ENCODE results near the gene NUP160. TPM values are rescaled to one million over a fixed set of nuclear protein-coding genes. Genes with fewer than 3 reads are reported as not detected.
"Not testable (repeated sequence)": the region's sequence is repeated elsewhere in the genome, so short reads cannot be mapped to it uniquely, and the experiment has no call there.

The NUP160 gene
- total RNA-seq, 1 donor from 2014 or later = 40.8 TPM

- Histone ChIP-seq H3K4me3 (no peak overlapping the region), H3K4me1 (peaks cover 44% of the 10 kb centered on the region), H3K27ac (peak overlapping the region; percentile 99), H3K9me3 (no peaks in the 10 kb centered on the region), H3K36me3 (peaks cover 4 to 46% of the 10 kb centered on the region in 2 donors), H3K27me3 (no peaks in the 10 kb centered on the region)
- no peak for TF ChIP-seq POLR2AphosphoS5 (IDR thresholded peaks at IDR 0.05; ENCODE audit: insufficient read depth in 1 of 2, low read depth in 1 of 2)
- TF ChIP-seq POLR2A (IDR thresholded peaks at IDR 0.05) = no peak
- no peak for TF ChIP-seq CTCF (IDR thresholded peaks at IDR 0.05)
- no peak for DNase-seq (ENCODE audit: extremely low spot score in 2 of 2)
- intact Hi-C loops (cut with DNase I) = no loop called here
These were observed 83.1 kb downstream of the NUP160 start for GRCh38 chr11:47765086-47765485.

DNA sequence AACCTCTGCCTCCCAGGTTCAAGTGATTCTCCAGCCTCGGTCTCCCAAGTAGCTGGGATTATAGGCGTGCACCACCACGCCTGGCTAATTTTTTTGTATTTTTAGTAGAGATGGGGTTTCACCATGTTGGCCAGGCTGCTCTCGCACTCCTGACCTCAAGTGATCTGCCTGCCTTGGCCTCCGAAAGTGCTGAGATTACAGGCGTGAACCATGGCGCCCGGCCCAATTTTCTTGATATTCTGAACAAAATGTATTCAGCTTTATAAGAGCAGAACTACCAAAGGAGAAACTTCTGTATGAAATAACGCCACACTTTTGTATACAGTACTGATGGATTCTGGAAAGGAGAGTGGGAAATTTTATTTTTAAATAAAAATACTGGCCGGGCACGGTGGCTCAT lies 88.9 kb downstream of the NUP160 start:
- H3K4me3 ChIP-seq; H3K9me3 ChIP-seq; intact Hi-C loops (cut with DNase I); DNase-seq (ENCODE audit: extremely low spot score in 2 of 2); H3K27ac ChIP-seq; H3K27me3 ChIP-seq: not testable (repeated sequence)
- Histone ChIP-seq H3K36me3 (peaks cover 0 to 75% of the 10 kb centered on the region in 2 donors), H3K4me1 (peaks cover 18% of the 10 kb centered on the region)

- H3K27me3 ChIP-seq = no peaks in the 10 kb centered on the region
- intact Hi-C loops (cut with DNase I) = no loop called here
These were observed 91.9 kb downstream of the NUP160 start for GRCh38 chr11:47756208-47756607.

GRCh38 chr11:47750725-47751124 lies 97.4 kb downstream of the NUP160 start:
- Histone ChIP-seq H3K9me3 (no peaks in the 10 kb centered on the region), H3K36me3 (peaks cover 0 to 88% of the 10 kb centered on the region in 2 donors), H3K4me1 (peaks cover 5% of the 10 kb centered on the region), H3K4me3 (no peak overlapping the region), H3K27ac (no peak overlapping the region), H3K27me3 (no peaks in the 10 kb centered on the region)
- no peak for DNase-seq (ENCODE audit: extremely low spot score in 2 of 2)
- TF ChIP-seq POLR2AphosphoS5 (IDR thresholded peaks at IDR 0.05; ENCODE audit: insufficient read depth in 1 of 2, low read depth in 1 of 2) = no peak
- TF ChIP-seq POLR2A (IDR thresholded peaks at IDR 0.05) = no peak
- TF ChIP-seq CTCF (IDR thresholded peaks at IDR 0.05) = no peak
- intact Hi-C loops (cut with DNase I) = no loop called here

More at GRCh38 chr11:47756208-47756607, 91.9 kb downstream of the NUP160 start:
- DNase-seq (ENCODE audit: extremely low spot score in 2 of 2) = no peak
- TF ChIP-seq POLR2AphosphoS5 (IDR thresholded peaks at IDR 0.05; ENCODE audit: insufficient read depth in 1 of 2, low read depth in 1 of 2) (no peak), POLR2A (IDR thresholded peaks at IDR 0.05) (no peak), CTCF (IDR thresholded peaks at IDR 0.05) (no peak)
- Histone ChIP-seq H3K4me1 (peaks cover 11% of the 10 kb centered on the region), H3K4me3 (no peak overlapping the region), H3K36me3 (peaks cover 0 to 79% of the 10 kb centered on the region in 2 donors), H3K9me3 (no peaks in the 10 kb centered on the region), H3K27ac (no peak overlapping the region)

GRCh38 chr11:47742494-47742893 lies 105.7 kb downstream of the NUP160 start:
- DNase-seq (ENCODE audit: extremely low spot score in 2 of 2); H3K27me3 ChIP-seq; H3K9me3 ChIP-seq; H3K4me1 ChIP-seq; H3K27ac ChIP-seq; H3K4me3 ChIP-seq; intact Hi-C loops (cut with DNase I): not testable (repeated sequence)
- peaks cover 0 to 83% of the 10 kb centered on the region in 2 donors for H3K36me3 ChIP-seq

GRCh38 chr11:47737817-47738216 lies 110.3 kb downstream of the NUP160 start:
- H3K27ac ChIP-seq; DNase-seq (ENCODE audit: extremely low spot score in 2 of 2); H3K9me3 ChIP-seq; H3K4me1 ChIP-seq; H3K27me3 ChIP-seq; H3K4me3 ChIP-seq; intact Hi-C loops (cut with DNase I): not testable (repeated sequence)
- H3K36me3 ChIP-seq = peaks cover 0 to 82% of the 10 kb centered on the region in 2 donors

DNA sequence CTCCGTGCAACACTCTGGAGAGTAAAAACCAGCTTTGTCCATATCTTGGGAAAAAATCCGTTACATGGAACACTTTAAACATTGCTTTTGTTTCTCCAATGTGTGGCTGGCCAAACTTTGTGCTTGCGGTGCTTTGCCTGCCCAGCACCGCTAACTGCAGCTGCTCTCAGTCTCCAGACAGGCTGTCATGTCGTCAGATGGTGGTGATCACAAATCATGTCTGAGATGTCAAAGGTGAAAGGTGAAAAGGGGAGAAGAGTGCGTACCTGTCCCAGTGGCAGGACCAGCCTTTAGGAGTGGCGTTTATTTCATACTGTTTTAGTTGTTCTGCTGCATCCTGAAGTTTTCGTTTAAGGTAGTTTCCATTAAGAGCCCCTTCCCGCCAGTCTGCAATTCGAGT lies 115.9 kb downstream of the NUP160 start:
- Histone ChIP-seq H3K9me3 (no peaks in the 10 kb centered on the region), H3K36me3 (peaks cover 6 to 91% of the 10 kb centered on the region in 2 donors), H3K4me1 (no peaks in the 10 kb centered on the region), H3K27ac (no peak overlapping the region), H3K4me3 (no peak overlapping the region), H3K27me3 (no peaks in the 10 kb centered on the region)
- TF ChIP-seq CTCF (IDR thresholded peaks at IDR 0.05) = no peak
- TF ChIP-seq POLR2A (IDR thresholded peaks at IDR 0.05) = no peak
- TF ChIP-seq POLR2AphosphoS5 (IDR thresholded peaks at IDR 0.05; ENCODE audit: insufficient read depth in 1 of 2, low read depth in 1 of 2) = no peak
- no peak for DNase-seq (ENCODE audit: extremely low spot score in 2 of 2)
- intact Hi-C loops (cut with DNase I) = no loop called here

Data from vagina (tissue), 2 donors.